GM18526 (cell line): ENCODE measurements around the gene USH2A.

Experiments
- POLR2A ChIP-seq: IDR thresholded peaks from 3 replicates; pipeline ENCODE4 v1.6.1; 2011; ENCODE audit not compliant: insufficient read length; ENCODE audit errors: extremely low read depth

USH2A gene

DNA sequence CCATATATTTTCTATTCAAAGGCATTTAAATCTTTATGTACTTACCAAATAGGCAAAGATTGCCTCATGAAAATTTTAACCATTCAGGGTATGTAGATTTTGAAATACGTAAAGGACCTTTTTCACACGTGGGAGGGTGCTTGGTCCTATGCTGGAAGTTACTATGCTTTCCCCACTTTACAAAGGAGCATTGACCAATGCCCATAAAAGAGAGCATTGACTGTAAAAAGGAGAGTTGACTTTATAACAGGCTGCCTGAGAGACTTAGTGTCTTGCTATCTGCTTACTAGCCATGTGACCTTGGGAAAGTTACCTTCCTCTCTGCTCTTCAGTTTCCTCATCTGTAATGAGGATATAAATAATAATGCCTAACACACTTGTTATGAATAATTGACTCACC is 346.5 kb downstream of the USH2A start:
- TF ChIP-seq POLR2A: no peak

DNA sequence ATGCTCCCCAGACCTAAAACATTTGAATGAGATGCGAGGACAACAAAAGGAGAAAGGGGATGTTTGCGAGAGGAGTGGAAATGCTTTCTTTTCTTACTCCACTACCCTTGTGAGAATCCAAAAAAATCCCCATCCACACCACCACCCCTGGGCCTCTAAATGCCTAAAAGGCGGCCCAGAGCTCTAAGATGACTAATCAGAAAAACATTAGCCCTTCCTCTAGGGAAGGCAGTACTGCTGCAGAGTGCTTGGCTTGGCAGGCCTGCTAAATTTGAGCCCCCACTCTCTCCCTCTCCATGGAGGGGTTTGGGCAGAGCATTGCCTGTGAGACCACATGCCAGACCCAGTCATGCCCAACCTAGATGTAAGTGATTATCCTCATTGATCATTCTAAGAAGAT is 347.9 kb downstream of the USH2A start:
- no peak for TF ChIP-seq POLR2A

DNA sequence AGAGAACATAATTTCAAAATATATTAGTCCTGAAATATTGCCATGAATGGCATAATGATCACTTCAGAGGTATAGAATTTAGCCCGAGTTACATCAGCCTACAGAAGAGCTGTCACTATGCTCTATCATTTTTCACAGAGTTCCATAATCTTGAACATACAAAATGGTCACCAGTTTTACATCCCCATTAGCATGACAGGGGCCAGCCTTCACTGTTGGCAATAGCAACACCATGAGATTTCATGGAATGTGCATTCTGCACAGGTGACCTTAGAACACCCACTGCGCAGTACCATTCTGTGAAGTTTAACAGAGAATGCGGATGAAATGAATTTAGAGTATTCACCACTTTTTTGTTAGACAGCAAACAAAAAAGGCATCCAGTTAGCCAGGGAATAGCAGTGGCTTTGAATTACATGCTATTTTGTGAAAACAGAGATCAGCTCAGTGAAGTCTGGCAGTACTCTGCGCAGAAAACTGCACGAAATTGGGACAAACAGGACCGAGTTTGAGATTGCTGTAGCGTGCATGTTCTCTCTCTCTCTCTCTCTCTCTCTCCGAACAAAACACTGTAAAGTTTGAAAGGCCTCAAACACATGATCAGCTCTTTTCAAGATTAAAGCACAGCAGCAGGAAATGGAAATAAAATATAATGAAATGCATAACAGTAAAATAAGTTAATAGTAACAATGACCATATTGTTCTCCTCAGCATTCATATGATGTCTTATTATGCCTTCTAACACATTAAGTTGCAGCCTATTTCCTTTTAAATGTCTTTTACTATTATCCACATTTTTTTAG is 349.3 kb downstream of the USH2A start:
- no peak for TF ChIP-seq POLR2A

DNA sequence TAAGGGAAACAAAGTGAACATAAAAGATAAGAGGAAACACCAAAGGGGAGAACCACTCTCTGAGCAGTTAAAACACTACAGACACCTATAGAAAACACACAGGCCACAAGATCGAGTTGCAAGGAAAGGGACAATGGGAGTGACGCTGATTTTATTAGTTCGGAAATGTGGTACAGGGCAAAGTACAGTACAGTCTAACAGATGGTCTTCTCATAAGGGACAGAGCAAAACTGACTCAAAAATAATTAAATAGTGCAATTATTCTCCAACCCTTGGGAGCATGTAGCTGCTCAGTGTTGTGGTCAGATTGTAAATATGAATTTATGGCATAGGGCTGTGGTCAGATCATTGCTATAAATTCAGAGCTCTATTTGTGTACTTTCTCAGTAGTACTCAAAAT is 352.0 kb downstream of the USH2A start:
- TF ChIP-seq POLR2A: no peak

DNA sequence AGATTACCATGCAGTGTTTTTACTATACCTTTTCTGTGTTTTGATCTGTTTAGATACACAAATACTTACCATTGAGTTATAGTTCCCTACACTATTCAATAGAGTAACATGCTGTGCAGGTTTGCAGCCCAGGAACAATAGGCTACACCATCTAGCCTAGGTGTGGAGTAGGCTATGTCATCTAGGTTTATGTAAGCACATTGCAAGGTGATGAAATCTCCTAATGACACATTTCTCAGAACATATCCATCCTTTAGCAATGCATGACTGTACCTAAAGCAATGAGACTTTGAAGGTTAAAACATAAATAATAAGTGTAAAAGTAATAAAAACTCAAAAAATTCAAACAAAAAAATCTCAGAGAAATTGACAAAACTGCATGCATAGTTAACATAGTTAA is 358.6 kb downstream of the USH2A start:
- no peak for TF ChIP-seq POLR2A

DNA sequence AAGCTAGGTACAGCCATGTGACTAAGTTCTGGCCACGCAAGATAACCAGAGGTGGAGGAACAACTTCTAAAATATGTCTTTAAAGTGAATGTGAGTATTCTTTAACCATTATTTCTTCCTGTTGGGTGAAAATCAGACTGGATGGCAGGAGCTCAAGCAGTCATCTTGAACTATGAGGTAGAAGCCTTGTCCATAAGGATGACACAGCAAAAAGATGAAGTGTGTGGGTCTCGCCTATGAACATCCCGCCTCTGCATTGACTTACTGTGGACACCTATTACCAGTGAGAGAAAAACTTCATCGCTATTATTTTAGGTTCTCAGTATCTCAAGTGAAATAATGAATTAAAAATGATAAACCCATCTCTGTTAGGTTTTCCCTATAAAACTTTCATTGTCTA is 365.3 kb downstream of the USH2A start:
- TF ChIP-seq POLR2A: no peak

DNA sequence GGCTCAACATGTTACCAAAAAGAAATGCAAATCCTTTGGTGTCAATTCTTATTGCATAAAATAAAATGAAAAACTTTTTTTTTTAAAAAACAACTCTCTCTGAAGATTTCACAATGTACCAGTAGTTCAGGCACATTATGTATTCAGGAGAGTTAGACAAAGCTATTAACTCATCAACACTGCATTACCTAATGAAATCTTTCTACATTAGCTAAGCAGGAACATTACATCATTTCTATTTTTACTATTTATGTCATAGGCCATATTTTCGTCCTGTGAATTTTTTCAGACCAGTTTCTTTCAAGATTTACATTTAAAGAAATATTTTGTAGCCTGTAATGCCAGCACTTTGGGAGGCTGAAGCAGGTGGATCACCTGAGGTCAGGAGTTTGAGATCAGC is 366.2 kb downstream of the USH2A start:
- TF ChIP-seq POLR2A: no peak

DNA sequence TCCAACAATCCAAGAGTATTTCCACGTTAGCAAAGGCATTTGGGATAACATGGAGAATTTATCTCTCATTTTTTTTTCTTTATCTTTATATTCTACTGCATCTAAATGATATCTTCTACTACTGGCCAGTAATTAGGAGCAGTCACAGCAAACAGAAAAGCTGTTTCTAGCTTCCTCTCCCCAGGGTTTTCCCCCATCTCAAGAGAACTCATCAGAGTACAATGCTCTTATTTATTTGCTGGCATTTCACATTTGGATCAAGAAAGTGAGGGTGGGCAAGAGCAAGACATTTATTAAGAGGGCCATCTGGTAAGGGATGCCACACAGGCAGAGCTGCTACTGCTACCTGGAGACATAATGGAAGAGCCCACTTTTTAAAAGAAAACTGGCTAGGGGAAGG is 368.2 kb downstream of the USH2A start:
- no peak for TF ChIP-seq POLR2A

DNA sequence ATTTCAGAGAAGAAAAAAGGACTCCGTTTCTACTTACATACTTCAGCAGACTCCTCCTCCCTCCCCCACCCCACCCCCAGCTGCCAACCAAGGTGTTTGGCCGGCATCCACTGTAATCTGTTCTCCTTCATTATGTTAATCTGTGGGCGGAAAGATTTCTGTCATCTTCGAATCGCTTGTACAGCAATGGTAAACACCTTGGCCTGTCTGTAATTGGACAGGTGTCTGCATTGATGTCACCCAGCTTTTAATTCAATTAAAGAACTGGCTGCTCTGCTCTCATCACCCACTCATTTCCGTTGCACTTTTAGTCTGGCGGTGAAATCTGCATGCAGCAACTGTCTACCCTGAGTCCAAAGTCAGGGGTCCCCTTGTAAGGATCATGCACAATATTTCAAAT is 368.6 kb downstream of the USH2A start:
- TF ChIP-seq POLR2A: no peak

DNA sequence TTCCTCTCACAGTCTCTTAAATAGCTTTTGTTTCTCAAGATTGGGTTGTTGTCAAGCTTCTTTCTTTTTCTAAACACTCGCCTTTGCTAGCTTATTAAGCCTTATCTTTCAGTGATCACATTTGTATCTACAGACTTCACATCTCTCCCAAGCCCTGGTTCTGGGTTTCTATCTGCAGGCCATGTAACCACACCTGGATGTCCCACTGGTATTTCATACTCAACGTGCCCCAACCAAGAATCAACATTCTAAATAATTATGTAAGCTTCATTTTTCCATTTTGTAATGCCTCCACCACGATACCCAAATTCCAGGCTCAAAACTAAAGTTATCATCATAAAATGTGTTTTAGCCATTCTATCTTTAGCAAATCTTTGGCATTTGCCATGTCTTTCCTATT is 372.2 kb downstream of the USH2A start:
- no peak for TF ChIP-seq POLR2A

DNA sequence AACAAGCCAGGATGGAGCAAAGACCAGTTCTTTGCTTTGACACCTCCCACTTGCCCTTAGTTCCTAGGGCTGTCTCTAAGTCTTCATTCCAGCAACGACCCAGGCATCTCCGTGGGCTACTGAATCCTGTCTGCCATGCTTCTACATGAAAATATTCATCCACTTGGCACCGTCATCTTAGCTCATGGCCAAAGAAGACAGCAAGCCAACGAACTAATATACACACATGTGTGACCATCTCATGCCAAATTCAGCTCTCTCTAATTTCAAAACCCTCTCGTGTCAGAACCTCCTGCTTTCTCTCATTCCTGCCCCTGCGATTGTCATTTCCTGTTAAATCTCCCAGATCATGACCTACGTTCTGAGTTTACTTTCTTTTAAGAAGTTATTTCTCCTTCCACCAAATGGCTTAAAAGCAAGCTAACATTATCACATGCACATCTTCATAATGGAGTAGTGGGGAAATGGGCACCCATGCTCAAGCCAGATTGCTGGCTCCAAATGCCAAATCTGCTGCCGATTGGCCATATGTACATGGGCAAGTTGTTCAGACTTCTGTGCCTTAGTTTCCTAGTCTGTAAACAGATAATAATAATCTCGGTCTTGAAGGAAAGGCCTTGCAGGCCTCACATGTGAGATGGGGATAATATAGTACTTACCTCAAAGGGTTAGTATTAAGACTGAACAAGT is 373.4 kb downstream of the USH2A start:
- TF ChIP-seq POLR2A: no peak

DNA sequence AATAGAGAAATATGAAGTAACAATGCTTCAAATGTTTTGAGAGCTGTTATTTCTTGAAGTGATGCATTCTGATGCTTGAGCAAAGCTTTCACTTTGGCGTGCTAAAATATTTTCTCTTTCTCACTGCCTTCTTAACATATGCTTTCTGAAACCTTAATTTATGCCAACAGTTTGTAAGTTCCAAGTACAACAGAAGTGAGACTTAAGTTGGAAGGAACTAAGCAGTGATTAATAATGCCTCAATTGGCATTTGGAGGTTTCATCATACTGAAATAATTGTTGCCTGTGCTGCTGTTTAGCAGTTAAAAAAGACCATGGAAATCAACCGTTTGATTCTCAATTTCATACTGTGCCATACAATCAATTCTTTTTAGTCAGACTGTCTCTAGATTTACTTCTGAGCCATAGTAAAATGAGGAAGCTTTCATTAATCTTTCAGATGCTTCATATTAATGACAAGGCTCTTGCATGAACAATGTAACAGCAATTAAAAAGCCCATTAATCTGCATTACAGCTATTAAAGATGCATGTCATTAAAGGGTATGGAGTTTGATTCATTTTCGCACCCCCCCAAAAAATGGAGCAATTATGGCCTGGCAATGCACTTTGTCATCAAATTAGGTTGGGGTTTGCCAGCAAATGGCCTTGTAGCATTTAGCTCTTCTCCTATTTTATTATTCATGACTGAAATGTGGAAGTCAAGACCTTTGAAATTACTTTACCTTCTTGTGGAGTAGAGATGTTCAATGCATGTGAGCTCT is 375.3 kb downstream of the USH2A start:
- TF ChIP-seq POLR2A: no peak

DNA sequence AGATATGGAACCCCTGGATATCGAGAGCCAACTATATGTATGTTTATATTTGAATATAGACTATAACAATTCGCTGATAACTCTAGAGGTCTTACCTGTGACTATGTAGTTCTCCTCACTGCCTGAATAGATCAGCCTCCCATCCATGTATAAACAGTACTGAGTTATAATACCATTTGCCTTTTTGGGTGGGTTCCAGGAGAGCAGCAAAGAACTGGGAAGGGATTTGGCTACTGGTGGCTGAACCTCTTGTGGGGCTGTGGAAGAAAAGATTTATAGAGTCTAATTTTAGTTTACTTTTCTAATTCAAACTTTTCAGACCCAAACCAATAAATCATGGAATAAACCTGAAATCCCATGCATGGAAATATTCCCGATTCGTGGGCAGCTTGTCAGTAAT is 376.9 kb downstream of the USH2A start:
- TF ChIP-seq POLR2A: no peak

DNA sequence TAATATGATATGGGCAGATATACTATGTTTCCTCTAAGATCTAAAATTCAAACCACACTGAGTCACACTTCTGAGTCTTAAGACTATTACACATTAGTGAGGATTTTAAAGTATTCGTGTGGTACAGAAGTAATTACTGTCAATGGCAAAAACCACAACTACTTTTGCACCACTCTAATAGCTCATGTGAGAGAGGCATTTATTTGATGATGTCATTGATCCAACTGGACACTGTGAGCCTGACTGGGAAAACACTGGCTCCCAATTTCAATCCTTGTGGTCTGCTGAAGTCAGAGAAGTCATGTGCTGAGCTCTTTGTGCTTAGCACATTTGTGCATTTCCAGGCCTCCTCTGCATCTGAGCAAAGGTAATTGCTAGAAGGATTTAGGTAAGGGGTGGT is 377.8 kb downstream of the USH2A start:
- TF ChIP-seq POLR2A: no peak

DNA sequence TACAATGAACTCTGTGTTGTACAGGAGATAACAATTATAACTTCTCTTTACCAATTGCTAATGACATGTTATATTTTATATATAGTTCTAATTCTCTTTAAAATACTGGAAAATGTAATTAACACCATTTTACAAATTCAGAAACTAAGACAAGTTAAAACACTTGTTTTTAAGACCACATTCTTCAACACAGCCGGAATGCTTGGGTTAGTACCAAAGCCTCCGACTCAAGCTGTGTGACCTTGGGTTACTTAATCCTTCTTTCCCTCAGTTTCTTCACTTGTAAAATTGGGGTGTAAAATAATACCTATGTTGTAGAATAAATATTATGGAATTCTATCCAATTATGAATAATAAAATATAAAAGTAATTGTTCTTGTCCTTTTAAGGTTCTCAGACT is 378.7 kb downstream of the USH2A start:
- no peak for TF ChIP-seq POLR2A

DNA sequence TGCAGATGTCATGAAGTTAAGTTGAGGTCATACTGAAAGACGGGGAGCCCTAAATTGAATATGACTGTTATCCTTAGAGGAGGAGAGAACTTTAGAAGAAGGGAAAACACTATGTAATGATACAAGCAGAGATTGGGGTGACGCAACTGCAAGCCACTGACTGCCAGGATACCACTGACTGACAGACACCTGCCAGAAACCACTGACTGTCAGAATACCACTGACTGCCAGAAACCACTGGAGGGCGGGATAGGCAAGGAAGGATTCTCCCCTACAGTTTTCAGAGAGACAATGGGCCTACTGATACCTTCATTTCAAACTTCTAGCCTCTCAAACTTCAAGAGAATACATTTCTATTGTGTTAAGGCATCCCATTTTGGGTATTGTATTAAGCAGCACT is 388.7 kb downstream of the USH2A start:
- no peak for TF ChIP-seq POLR2A
